ENCODE results near the gene MX2. TPM values are rescaled to one million over a fixed set of nuclear protein-coding genes. Genes with fewer than 3 reads are reported as not detected.

MX2 gene
- total and polyA plus RNA-seq, 2 of the 8 experiments (the other 6 are each of a cell fraction or from before 2014, with no cell fraction given): 3.1 to 8.9 TPM

DNA sequence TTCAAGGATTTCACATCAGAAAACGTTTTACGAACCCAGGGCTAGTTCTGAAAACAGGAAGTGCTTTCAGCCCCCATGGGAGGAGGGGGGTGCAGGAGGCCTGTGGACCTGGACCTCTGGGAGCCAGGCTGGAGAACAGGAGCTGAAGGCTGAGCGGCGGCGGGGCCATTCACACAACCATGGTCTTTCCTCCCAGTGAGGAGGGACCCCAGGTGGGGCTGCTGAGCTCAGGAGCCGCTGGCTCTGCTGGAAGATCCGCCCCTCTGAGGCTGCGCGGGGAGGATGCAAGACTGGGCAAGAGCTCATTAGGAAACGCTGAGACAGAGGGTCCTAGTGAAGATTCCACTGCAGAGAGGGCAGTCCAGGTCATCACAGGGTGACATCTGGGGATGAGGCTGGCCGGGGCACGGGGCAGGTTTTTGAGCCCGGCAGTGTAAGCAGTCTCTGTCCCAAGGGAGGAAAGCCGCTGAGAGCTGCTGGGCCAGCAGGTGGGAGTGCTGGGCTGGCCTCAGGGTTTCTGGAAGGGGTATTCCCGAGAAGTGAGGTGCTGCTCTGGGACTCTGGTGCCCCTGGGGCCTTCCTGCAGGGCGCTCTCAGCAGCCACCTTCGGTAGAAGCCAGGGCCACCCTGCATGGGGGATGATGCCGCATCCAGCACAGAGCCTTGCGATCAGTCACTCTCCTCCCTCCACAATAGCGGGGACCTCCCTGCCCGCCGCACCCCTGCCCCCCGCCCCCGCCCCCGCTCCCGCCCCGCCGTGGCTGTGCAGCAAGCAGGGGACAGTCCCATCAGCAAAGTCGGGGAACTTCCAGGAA, 7.5 kb downstream of the MX2 start:
- Histone ChIP-seq H3K18ac (ENCODE audit: extremely low read depth, low read length) (peak overlapping the region; percentile 27; the same call in 1 of the 2 replicates), H4K91ac (replicated peaks; ENCODE audit: insufficient read length, low read length) (peak overlapping the region; percentile 69), H2AK5ac (ENCODE audit: low read depth, low read length) (no peak overlapping the region), H3K4me1 (replicated peaks in 1 of 4; ENCODE audit: control insufficient read depth in 3 of 4, insufficient read depth in 4 of 4, low read length in 3 of 4) (peaks cover 0 to 15% (median 3%) of the 10 kb centered on the region in 4 experiments; a peak in 5 of 7 replicates), H3K23me2 (ENCODE audit: low read depth, low read length) (no peaks in the 10 kb centered on the region; the same call in 1 of the 2 replicates), H4K20me1 (replicated peaks in 1 of 2; ENCODE audit: control insufficient read depth in 1 of 2, insufficient read depth in 2 of 2, low read length in 2 of 2) (no peaks in the 10 kb centered on the region), H2BK5ac (ENCODE audit: low read depth, low read length) (no peak overlapping the region), H3K79me1 (ENCODE audit: low read depth, low read length) (no peaks in the 10 kb centered on the region), H2BK20ac (ENCODE audit: low read length) (no peak overlapping the region), H4K8ac (ENCODE audit: extremely low read depth, insufficient read depth, low read length) (peak overlapping the region; percentile 83), H3K36me3 (ENCODE audit: control insufficient read depth in 2 of 4, insufficient read depth in 4 of 4, low read length in 3 of 4) (no peaks in the 10 kb centered on the region), H3K79me2 (ENCODE audit: control insufficient read depth in 1 of 2, insufficient read depth in 2 of 2, low read length in 2 of 2) (no peaks in the 10 kb centered on the region), H3K4me3 (ENCODE audit: extremely low read depth in 1 of 4, insufficient read depth in 2 of 4, low read depth in 3 of 4, low read length in 4 of 4) (peak overlapping the region; percentile 24 to 59 (median 44); a peak in 7 of 8 replicates), H3K4ac (replicated peaks; ENCODE audit: insufficient read length, low read depth, low read length) (no peak overlapping the region), H3K27ac (ENCODE audit: low read depth, low read length) (no peak overlapping the region), H4K5ac (ENCODE audit: insufficient read length, low read depth, low read length) (peak overlapping the region; percentile 25), H3K14ac (ENCODE audit: insufficient read length) (no peak overlapping the region), H3K27me3 (replicated peaks in 1 of 4; ENCODE audit: control insufficient read depth in 3 of 4, extremely low read depth in 1 of 4, insufficient read depth in 3 of 4, low read length in 3 of 4) (peaks cover 0 to 1% (median 0%) of the 10 kb centered on the region in 4 experiments; a peak in 1 of 7 replicates), H3K23ac (ENCODE audit: insufficient read length) (no peak overlapping the region), H2BK12ac (ENCODE audit: low read depth, low read length) (peak overlapping the region; percentile 28; the same call in 1 of the 2 replicates), H3K4me2 (ENCODE audit: insufficient read depth in 1 of 2, low read depth in 2 of 2, low read length in 2 of 2) (peak overlapping the region; percentile 79 to 87), H2BK15ac (ENCODE audit: low read length) (peak overlapping the region; percentile 50; the same call in 1 of the 2 replicates), H3K9ac (replicated peaks in 1 of 4; ENCODE audit: extremely low read depth in 1 of 4, low read depth in 3 of 4, low read length in 3 of 4) (no peak overlapping the region), H3K9me3 (ENCODE audit: insufficient read depth in 2 of 2, low read depth in 1 of 2, low read length in 1 of 2) (no peaks in the 10 kb centered on the region), H3K56ac (replicated peaks; ENCODE audit: insufficient read length, low read depth, low read length) (no peak overlapping the region), H2AFZ (ENCODE audit: low read length) (peak overlapping the region; percentile 90), H2BK120ac (replicated peaks; ENCODE audit: low read depth, low read length) (peak overlapping the region; percentile 85)
- 19% methylated on average over 15 of the region's 29 CpGs; no CpG with 5 or more reads in 1 of the 2 experiments for WGBS, 2 experiments (ENCODE audit: extremely low coverage in 1 of 2, insufficient coverage in 1 of 2, insufficient read length in 1 of 2, insufficient replicate concordance in 2 of 2, low coverage in 1 of 2, low lambda C conversion rate in 2 of 2, missing lambda C conversion rate in 1 of 2)
- ChIA-PET POLR2A (ENCODE audit: partially characterized antibody) (interaction anchor here (0.6 to 1.8 kb wide), 3 partner anchors 9 to 93 kb away, joined by 3 to 6 read pairs (median 4); no protein-coding TSS in a partner anchor), CTCF (ENCODE audit: partially characterized antibody) (interaction anchor here (0.5 to 7.3 kb wide), 29 partner anchors 10 to 504 kb away, joined by 3 to 53 read pairs (median 4); partner anchors contain the start of gene MX2)
- FAIRE-seq (no peak), DNase-seq (ENCODE audit: low read depth in 1 of 2, low spot score in 2 of 2) (peak in 1 of 2 experiments; percentile 80)
- TF ChIP-seq TCF12 (IDR thresholded peaks at IDR 0.05; ENCODE audit: low read depth, low read length) (no peak), RAD21 (IDR thresholded peaks at IDR 0.05 in 1 of 2, conservative IDR thresholded peaks at IDR 0.05 in 1 of 2; ENCODE audit: low read depth in 2 of 2, low read length in 2 of 2) (peak; percentile 54 to 56), NRF1 (IDR thresholded peaks at IDR 0.05; ENCODE audit: low read depth, low read length) (peak; percentile 27), TAF1 (IDR thresholded peaks at IDR 0.05; ENCODE audit: low read depth, low read length) (0 out of 2 replicates have a peak, but pooled peaks have one; percentile 23), E2F6 (IDR thresholded peaks at IDR 0.05) (no peak), CREB1 (IDR thresholded peaks at IDR 0.05) (no peak), SIX5 (IDR thresholded peaks at IDR 0.05; ENCODE audit: low read depth, low read length) (no peak)
- TF ChIP-seq, protein P1, sequence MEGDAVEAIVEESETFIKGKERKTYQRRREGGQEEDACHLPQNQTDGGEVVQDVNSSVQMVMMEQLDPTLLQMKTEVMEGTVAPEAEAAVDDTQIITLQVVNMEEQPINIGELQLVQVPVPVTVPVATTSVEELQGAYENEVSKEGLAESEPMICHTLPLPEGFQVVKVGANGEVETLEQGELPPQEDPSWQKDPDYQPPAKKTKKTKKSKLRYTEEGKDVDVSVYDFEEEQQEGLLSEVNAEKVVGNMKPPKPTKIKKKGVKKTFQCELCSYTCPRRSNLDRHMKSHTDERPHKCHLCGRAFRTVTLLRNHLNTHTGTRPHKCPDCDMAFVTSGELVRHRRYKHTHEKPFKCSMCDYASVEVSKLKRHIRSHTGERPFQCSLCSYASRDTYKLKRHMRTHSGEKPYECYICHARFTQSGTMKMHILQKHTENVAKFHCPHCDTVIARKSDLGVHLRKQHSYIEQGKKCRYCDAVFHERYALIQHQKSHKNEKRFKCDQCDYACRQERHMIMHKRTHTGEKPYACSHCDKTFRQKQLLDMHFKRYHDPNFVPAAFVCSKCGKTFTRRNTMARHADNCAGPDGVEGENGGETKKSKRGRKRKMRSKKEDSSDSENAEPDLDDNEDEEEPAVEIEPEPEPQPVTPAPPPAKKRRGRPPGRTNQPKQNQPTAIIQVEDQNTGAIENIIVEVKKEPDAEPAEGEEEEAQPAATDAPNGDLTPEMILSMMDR (IDR thresholded peaks at IDR 0.05; ENCODE audit: control extremely low read depth in 1 of 3, insufficient read depth in 1 of 3, low read depth in 1 of 3, low read length in 3 of 3): peak; percentile 40 to 50 (median 45)
